Neural cell (in vitro differentiated cells): ENCODE data around the gene INS. TPM values are rescaled to one million over a fixed set of nuclear protein-coding genes. Genes with fewer than 3 reads are reported as not detected.

Experiments
- H2AFZ ChIP-seq: fragments of 200-600, 300-800 bp; sonication (generic), shearing (Covaris generic); 2 replicates; pipeline ENCODE4 v1.6.0; 2014; ENCODE audit warnings: low read depth, mild to moderate bottlenecking, antibody characterized with exemption, low read length, moderate library complexity
- H3F3A ChIP-seq: fragments of 200-600 bp; shearing (Covaris generic); 2 replicates; pipeline ENCODE4 v1.6.1; 2016; ENCODE audit warnings: mild to moderate bottlenecking, moderate library complexity, mixed read lengths, antibody characterized with exemption, low read length; ENCODE audit not compliant: insufficient read depth, poor library complexity, severe bottlenecking
- H3K27ac ChIP-seq: fragments of 200-600, 300-800 bp; sonication (generic), shearing (Covaris generic); 2 replicates; pipeline ENCODE4 v1.5.1; 2014; ENCODE audit warnings: mild to moderate bottlenecking, low read length, moderate library complexity
- H3K27me3 ChIP-seq: fragments of 300-800, 200-600 bp; sonication (generic), shearing (Covaris generic); 2 replicates; pipeline ENCODE4 v1.6.0; 2014; ENCODE audit warnings: mild to moderate bottlenecking, low read depth, low read length, moderate library complexity; ENCODE audit not compliant: insufficient read depth
- H3K36me3 ChIP-seq: fragments of 300-800, 200-600 bp; sonication (generic), shearing (Covaris generic); 2 replicates; pipeline ENCODE4 v1.5.1; 2014; ENCODE audit warnings: mild to moderate bottlenecking, antibody characterized with exemption, low read length, moderate library complexity; ENCODE audit not compliant: insufficient read depth
- H3K4me2 ChIP-seq: fragments of 300-800, 200-600 bp; sonication (generic), shearing (Covaris generic); 2 replicates; pipeline ENCODE4 v1.6.0; 2014; ENCODE audit warnings: mild to moderate bottlenecking, low read length
- H3K4me3 ChIP-seq: fragments of 300-800, 200-600 bp; sonication (generic), shearing (Covaris generic); 2 replicates; pipeline ENCODE4 v1.5.1; 2014; ENCODE audit warnings: mild to moderate bottlenecking, low read length, moderate library complexity
- H3K79me2 ChIP-seq: fragments of 200-600 bp; shearing (Covaris generic); replicated peaks from 2 replicates; pipeline ENCODE4 v1.6.0; 2014; ENCODE audit warnings: mild to moderate bottlenecking, low read length, moderate library complexity; ENCODE audit not compliant: insufficient read depth
- H3K9ac ChIP-seq: fragments of 300-800, 200-600 bp; sonication (generic), shearing (Covaris generic); 2 replicates; pipeline ENCODE4 v1.6.1; 2016; ENCODE audit warnings: mild to moderate bottlenecking, low read length, mixed read lengths
- H3K9me2 ChIP-seq: fragments of 200-600 bp; shearing (Covaris generic); 2 replicates; pipeline ENCODE4 v1.6.1; 2016; ENCODE audit warnings: mild to moderate bottlenecking, low read length, mixed read lengths; ENCODE audit not compliant: insufficient read depth
- H3K9me3 ChIP-seq: fragments of 200-600, 300-800 bp; sonication (generic), shearing (Covaris generic); 2 replicates; pipeline ENCODE4 v1.6.1; 2016; ENCODE audit warnings: mild to moderate bottlenecking, mixed run types, low read length, moderate library complexity, mixed read lengths
- H4K20me1 ChIP-seq: fragments of 200-600 bp; shearing (Covaris generic); 2 replicates; pipeline ENCODE4 v1.6.1; 2016; ENCODE audit warnings: mild to moderate bottlenecking, mixed run types; ENCODE audit not compliant: insufficient read depth
- CTCF ChIP-seq: fragments of 450-650 bp; IDR thresholded peaks from 2 replicates; pipeline ENCODE4 v1.5.1; 2014; ENCODE audit warnings: antibody characterized with exemption, mild to moderate bottlenecking, moderate library complexity; ENCODE audit not compliant: poor library complexity, severe bottlenecking
- EP300 ChIP-seq: fragments of 450-650 bp; conservative IDR thresholded peaks from 2 replicates; pipeline ENCODE4 v1.6.1; 2014; ENCODE audit warnings: antibody characterized with exemption, mild to moderate bottlenecking, moderate library complexity; ENCODE audit not compliant: poor library complexity, severe bottlenecking
- EZH2 ChIP-seq: fragments of 200-600, 300-800 bp; shearing (Covaris generic), sonication (generic); IDR thresholded peaks from 2 replicates; pipeline ENCODE4 v1.6.1; 2014; ENCODE audit warnings: antibody characterized with exemption, low read length, borderline replicate concordance, mild to moderate bottlenecking; ENCODE audit not compliant: insufficient read depth, poor library complexity, severe bottlenecking
- MXI1 ChIP-seq: fragments of 450-650 bp; conservative IDR thresholded peaks from 2 replicates; pipeline ENCODE4 v1.6.1; 2014; ENCODE audit warnings: antibody characterized with exemption, mild to moderate bottlenecking; ENCODE audit not compliant: poor library complexity, severe bottlenecking
- POLR2AphosphoS5 ChIP-seq: IDR thresholded peaks from 2 replicates; pipeline ENCODE4 v1.6.1; 2012
- RAD21 ChIP-seq: fragments of 450-650 bp; conservative IDR thresholded peaks from 2 replicates; pipeline ENCODE4 v1.6.1; 2014; ENCODE audit warnings: antibody characterized with exemption, mild to moderate bottlenecking, moderate library complexity
- REST ChIP-seq: IDR thresholded peaks from 2 replicates; pipeline ENCODE4 v1.6.1; 2012; ENCODE audit warnings: borderline replicate concordance
- SMC3 ChIP-seq: fragments of 450-650 bp; conservative IDR thresholded peaks from 2 replicates; pipeline ENCODE4 v1.6.1; 2014; ENCODE audit warnings: antibody characterized with exemption, mild to moderate bottlenecking, moderate library complexity; ENCODE audit not compliant: poor library complexity
- TAF1 ChIP-seq: IDR thresholded peaks from 2 replicates; pipeline ENCODE4 v1.6.1; 2012; ENCODE audit warnings: low read depth
- polyA plus RNA-seq: library from polyadenylated mRNA; depleted of rRNA; stranded (reverse); fragments of >200 nt; gene quantifications from 2 replicates; pipeline ENCODE4 v1.2.3, GENCODE V29; 2014

INS gene
- polyA plus RNA-seq, 1 donor from 2014 or later, result not detected

GRCh38 chr11:2146051-2146450, 15.0 kb downstream of the INS start:
- no peak overlapping the region for H3K27ac ChIP-seq
- H3K9ac ChIP-seq, result no peak overlapping the region
- H3K9me3 ChIP-seq, result no peaks in the 10 kb centered on the region
- no peak overlapping the region for H2AFZ ChIP-seq
- TF ChIP-seq CTCF (no peak), MXI1 (no peak), EZH2 (no peak), TAF1 (no peak), POLR2AphosphoS5 (no peak), EP300 (no peak), SMC3 (no peak), REST (no peak), RAD21 (no peak)
- no peaks in the 10 kb centered on the region for H3F3A ChIP-seq
- no peak overlapping the region for H3K4me2 ChIP-seq
- H3K9me2 ChIP-seq, result no peaks in the 10 kb centered on the region
- no peaks in the 10 kb centered on the region for H4K20me1 ChIP-seq
- no peaks in the 10 kb centered on the region for H3K36me3 ChIP-seq
- no peak overlapping the region for H3K4me3 ChIP-seq
- no peaks in the 10 kb centered on the region for H3K79me2 ChIP-seq
- H3K27me3 ChIP-seq, result peaks cover 72% of the 10 kb centered on the region

- no peak overlapping the region for H3K4me3 ChIP-seq
- H3K27ac ChIP-seq, result no peak overlapping the region
- no peaks in the 10 kb centered on the region for H4K20me1 ChIP-seq
- H3K79me2 ChIP-seq, result no peaks in the 10 kb centered on the region
- TF ChIP-seq POLR2AphosphoS5, result peak; percentile 29
- TF ChIP-seq REST, result no peak
- TF ChIP-seq SMC3, result no peak
- no peak for TF ChIP-seq TAF1
- no peak for TF ChIP-seq MXI1
- H3K4me2 ChIP-seq, result no peak overlapping the region
- no peaks in the 10 kb centered on the region for H3K9me3 ChIP-seq
- no peak overlapping the region for H2AFZ ChIP-seq
- peaks cover 86% of the 10 kb centered on the region for H3K27me3 ChIP-seq
- no peaks in the 10 kb centered on the region for H3K36me3 ChIP-seq
- no peaks in the 10 kb centered on the region for H3F3A ChIP-seq
- H3K9ac ChIP-seq, result no peak overlapping the region
- no peaks in the 10 kb centered on the region for H3K9me2 ChIP-seq
Observed at GRCh38 chr11:2144544-2145248, 16.3 kb downstream of the INS start.
